SK-N-SH (cell line): ENCODE results near the gene ITGA2B. TPM values are rescaled to one million over a fixed set of nuclear protein-coding genes. Genes with fewer than 3 reads are reported as not detected.

Experiments used
- CTCF ChIA-PET: fragments of 300-600, 350-600 bp; formaldehyde crosslinking; extraction: SDS; loops from one replicate; lab custom pipeline; 2021; lab: Yijun Ruan, JAX
- POLR2A ChIA-PET: fragments of 350-600 bp; sonication (Branson Sonifier 250); formaldehyde crosslinking; extraction: SDS; loops from one replicate; lab custom pipeline; 2020; ENCODE audit warnings: antibody characterized with exemption, inconsistent platforms; lab: Yijun Ruan, JAX
- DNase-seq: peaks from one replicate; pipeline ENCODE4 v3.0.0; 2012
- H2AFZ ChIP-seq: fragments of 200-600 bp; sonication (generic); 2 replicates; pipeline ENCODE4 v1.8.1; 2016; ENCODE audit warnings: antibody characterized with exemption, mild to moderate bottlenecking, low read depth
- H3F3A ChIP-seq: fragments of 200-600 bp; sonication (generic); replicated peaks from 2 replicates; pipeline ENCODE3; 2016; ENCODE audit warnings: antibody characterized with exemption, mild to moderate bottlenecking; ENCODE audit not compliant: insufficient read depth
- H3K27ac ChIP-seq, 2 experiments: fragments of 200-500 bp in 1 of 2; fragments of 200-600 bp in 1 of 2; sonication (Bioruptor generic) in 1 of 2; sonication (generic), shearing (Covaris generic) in 1 of 2; 2 replicates each; pipeline versions ENCODE4 v1.5.1 to v1.6.1; 2014 to 2016; ENCODE audit warnings: low read depth in 2 of 2, inconsistent platforms in 1 of 2, low read length in 1 of 2, mild to moderate bottlenecking in 1 of 2, mixed read lengths in 1 of 2
- H3K27me3 ChIP-seq: fragments of 200-600 bp; sonication (generic), shearing (Covaris generic); 2 replicates; pipeline ENCODE4 v1.6.1; 2016; ENCODE audit warnings: mixed run types; ENCODE audit not compliant: insufficient read depth
- H3K36me3 ChIP-seq, 2 experiments: fragments of 200-500 bp in 1 of 2; fragments of 200-600 bp in 1 of 2; sonication (Bioruptor generic) in 1 of 2; sonication (generic) in 1 of 2; replicated peaks in 1 of 2; 2 replicates each; pipeline versions ENCODE3 to v1.5.1; 2014 to 2016; ENCODE audit warnings: low read length in 1 of 2, mild to moderate bottlenecking in 1 of 2; ENCODE audit not compliant: insufficient read depth in 2 of 2, control insufficient read depth in 1 of 2
- H3K4me1 ChIP-seq, 2 experiments: fragments of 200-500 bp in 1 of 2; fragments of 200-600 bp in 1 of 2; sonication (Bioruptor generic) in 1 of 2; sonication (generic), shearing (Covaris generic) in 1 of 2; 2 replicates each; pipeline versions ENCODE4 v1.5.1 to v1.6.1; 2014 to 2016; ENCODE audit warnings: low read depth in 1 of 2, low read length in 1 of 2, mixed run types in 1 of 2; ENCODE audit not compliant: insufficient read depth in 2 of 2, control insufficient read depth in 1 of 2
- H3K4me2 ChIP-seq: fragments of 200-600 bp; sonication (generic), shearing (Covaris generic); 2 replicates; pipeline ENCODE4 v1.6.1; 2017; ENCODE audit warnings: mixed run types
- H3K4me3 ChIP-seq, 2 experiments: fragments of 200-500 bp in 1 of 2; fragments of 200-600 bp in 1 of 2; sonication (Bioruptor generic) in 1 of 2; sonication (generic), shearing (Covaris generic) in 1 of 2; 2 replicates each; pipeline versions ENCODE4 v1.5.1 to v1.8.1; 2014 to 2016; ENCODE audit warnings: low read depth in 2 of 2, inconsistent platforms in 1 of 2, low read length in 1 of 2, mild to moderate bottlenecking in 1 of 2, mixed read lengths in 1 of 2, moderate library complexity in 1 of 2
- H3K79me2 ChIP-seq: fragments of 200-600 bp; sonication (generic); 2 replicates; pipeline ENCODE4 v1.8.1; 2017; ENCODE audit warnings: mild to moderate bottlenecking; ENCODE audit not compliant: insufficient read depth
- H3K9ac ChIP-seq: fragments of 200-600 bp; sonication (generic); 2 replicates; pipeline ENCODE4 v1.6.1; 2017; ENCODE audit warnings: mixed run types
- H3K9me2 ChIP-seq: fragments of 200-600 bp; sonication (generic); 2 replicates; pipeline ENCODE4 v1.6.1; 2017; ENCODE audit warnings: mixed run types
- H3K9me3 ChIP-seq: fragments of 200-600 bp; sonication (generic); 2 replicates; pipeline ENCODE4 v1.6.1; 2017; ENCODE audit warnings: mixed run types, mild to moderate bottlenecking, moderate library complexity
- H4K20me1 ChIP-seq: fragments of 200-600 bp; sonication (generic); 2 replicates; pipeline ENCODE4 v1.6.1; 2017; ENCODE audit warnings: mild to moderate bottlenecking, mixed run types; ENCODE audit not compliant: insufficient read depth
- ELF1 ChIP-seq: IDR thresholded peaks from 2 replicates; pipeline ENCODE4 v1.4.0; 2012
- EP300 ChIP-seq, 2 experiments: IDR thresholded peaks; 2 replicates each; pipeline versions ENCODE4 v1.4.0 to v1.6.1; 2012; ENCODE audit warnings: borderline replicate concordance in 1 of 2, low read depth in 1 of 2, low read length in 1 of 2
- FOXJ3 ChIP-seq: sonication (generic); formaldehyde crosslinking; IDR thresholded peaks from 2 replicates; pipeline ENCODE4 v1.5.1; 2020; ENCODE audit warnings: mild to moderate bottlenecking, missing genetic modification reagents
- GABPA ChIP-seq: IDR thresholded peaks from 2 replicates; pipeline ENCODE4 v1.4.0; 2012; ENCODE audit warnings: low read depth, mild to moderate bottlenecking
- GATA2 ChIP-seq: sonication (generic); formaldehyde crosslinking; IDR thresholded peaks from 2 replicates; pipeline ENCODE4 v1.5.0; 2020; ENCODE audit warnings: mild to moderate bottlenecking, missing genetic modification reagents
- IRF3 ChIP-seq: fragments of 150-350 bp; IDR thresholded peaks from 2 replicates; pipeline ENCODE4 v1.6.1; 2016; ENCODE audit warnings: mild to moderate bottlenecking, low read depth, low read length
- JUND ChIP-seq: IDR thresholded peaks from 2 replicates; pipeline ENCODE4 v1.4.0; 2012
- MEF2A ChIP-seq: IDR thresholded peaks from 2 replicates; pipeline ENCODE4 v1.4.0; 2012; ENCODE audit warnings: low read depth, borderline replicate concordance
- NFIC ChIP-seq: IDR thresholded peaks from 2 replicates; pipeline ENCODE4 v1.4.0; 2012; ENCODE audit warnings: borderline replicate concordance
- NRF1 ChIP-seq: IDR thresholded peaks from 2 replicates; pipeline ENCODE4 v1.6.1; 2012; ENCODE audit warnings: low read depth, mild to moderate bottlenecking, low read length
- RCOR1 ChIP-seq: fragments of 150-350 bp; IDR thresholded peaks from 2 replicates; pipeline ENCODE4 v1.6.1; 2017; ENCODE audit warnings: antibody characterized with exemption, low read length
- RFX5 ChIP-seq: IDR thresholded peaks from 2 replicates; pipeline ENCODE4 v1.6.1; 2012; ENCODE audit warnings: mild to moderate bottlenecking, improper control_type of control experiment, low read length
- RXRA ChIP-seq: IDR thresholded peaks from 2 replicates; pipeline ENCODE4 v1.4.0; 2012; ENCODE audit warnings: low read depth, mild to moderate bottlenecking, borderline replicate concordance
- SMC3 ChIP-seq: IDR thresholded peaks from 2 replicates; pipeline ENCODE4 v1.6.1; 2012; ENCODE audit warnings: low read depth, low read length, improper control_type of control experiment
- TAF1 ChIP-seq: IDR thresholded peaks from 2 replicates; pipeline ENCODE4 v1.6.1; 2012; ENCODE audit warnings: low read depth, mild to moderate bottlenecking, low read length, moderate library complexity, borderline replicate concordance
- TCF12 ChIP-seq: IDR thresholded peaks from 2 replicates; pipeline ENCODE4 v1.4.0; 2012
- ZBTB33 ChIP-seq: IDR thresholded peaks from 2 replicates; pipeline ENCODE4 v1.4.0; 2012; ENCODE audit warnings: low read depth, borderline replicate concordance
- WGBS: methylation state at CpG from one replicate; pipeline ENCODE4 v1.1.6; 2017; ENCODE audit warnings: low lambda C conversion rate; 5-methylcytosine and 5-hydroxymethylcytosine counted together
- polyA plus RNA-seq, 3 experiments: library from polyadenylated mRNA; depleted of rRNA; stranded (reverse); fragments of >200 nt; gene quantifications; 2 replicates each; pipeline ENCODE4 v1.2.3, GENCODE V29; 2012

The ITGA2B gene
- polyA plus RNA-seq, 1 of the 3 experiments (the other 2 are of a cell fraction) = 1.3 TPM

DNA sequence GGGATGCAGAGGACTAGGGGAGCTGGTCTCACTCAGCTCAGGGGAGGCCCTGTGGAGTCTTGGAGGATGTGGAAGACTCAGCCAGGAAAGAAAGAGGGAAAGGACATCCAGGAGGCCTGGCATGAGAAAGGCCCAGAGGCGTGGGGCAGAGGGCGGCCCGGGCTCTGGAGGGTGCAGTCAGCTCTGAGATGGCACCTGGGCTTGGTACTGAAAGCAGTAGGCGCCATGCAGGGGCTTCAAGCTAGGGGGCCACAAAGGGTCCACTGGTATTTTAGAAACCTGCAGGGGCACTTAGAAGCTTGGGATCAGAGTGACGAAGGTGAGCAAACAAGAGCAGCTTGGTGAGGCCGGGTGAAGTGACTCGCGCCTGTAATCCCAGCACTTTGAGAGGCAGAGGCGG is 31.4 kb downstream of the ITGA2B start:
- H3K27me3 ChIP-seq = no peaks in the 10 kb centered on the region
- H3K4me2 ChIP-seq = no peak overlapping the region
- no peaks in the 10 kb centered on the region for H3K9me2 ChIP-seq
- no peak overlapping the region for H3K4me3 ChIP-seq
- H3K36me3 ChIP-seq = peaks cover 0 to 4% of the 10 kb centered on the region in 2 experiments
- POLR2A ChIA-PET = no interaction called here
- CTCF ChIA-PET = interaction anchor here (3.1 to 7.6 kb wide), 4 partner anchors 8 to 27 kb away, joined by 11 to 85 read pairs (median 14); partner anchors contain the start of gene GRN
- H3K9ac ChIP-seq = no peak overlapping the region
- H4K20me1 ChIP-seq = peaks cover 11% of the 10 kb centered on the region; the same call in 1 of the 2 replicates
- no peak overlapping the region for H3K27ac ChIP-seq
- peaks cover 3 to 22% of the 10 kb centered on the region in 2 experiments; a peak in 1 of 4 replicates for H3K4me1 ChIP-seq
- TF ChIP-seq RXRA = no peak
- TF ChIP-seq, all 33 proteins: peak for 0
- Histone ChIP-seq H2AFZ (no peak overlapping the region), H3K9me3 (no peaks in the 10 kb centered on the region), H3K79me2 (peaks cover 7% of the 10 kb centered on the region; the same call in 1 of the 2 replicates), H3F3A (no peaks in the 10 kb centered on the region)
- no peak for DNase-seq
- WGBS = 93% methylated on average over 9 of the region's 9 CpGs

DNA sequence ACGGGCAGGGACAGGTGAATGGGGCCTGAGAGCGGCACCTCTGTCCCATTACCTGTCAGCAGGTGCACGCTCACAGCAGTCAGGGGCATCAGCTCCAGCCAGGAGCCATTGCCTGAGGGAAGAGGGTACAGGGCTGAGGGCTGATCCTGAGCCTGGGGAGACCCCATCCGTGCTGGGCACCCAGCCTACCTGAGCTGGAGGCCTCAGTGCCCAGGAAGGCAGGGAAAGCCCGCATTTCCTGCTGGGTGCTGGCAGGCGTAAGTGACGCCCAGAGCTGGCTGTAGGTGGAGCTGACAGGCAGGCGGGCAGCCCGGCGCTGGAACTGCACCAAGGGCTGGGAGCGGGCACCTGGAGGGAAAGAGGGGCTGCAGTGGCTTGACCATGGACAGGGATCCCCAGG is 33.2 kb downstream of the ITGA2B start:
- ChIA-PET CTCF (interaction anchor here (1.2 kb wide), 1 partner anchor 25 kb away, joined by 4 read pairs; no protein-coding TSS in a partner anchor), POLR2A (no interaction called here)

More for the DNA sequence above, 33.2 kb downstream of the ITGA2B start:
- Histone ChIP-seq H3K9ac (no peak overlapping the region), H3K4me1 (peaks cover 0 to 7% of the 10 kb centered on the region in 2 experiments; a peak in 1 of 4 replicates), H3K9me2 (no peaks in the 10 kb centered on the region), H2AFZ (no peak overlapping the region), H3K4me3 (no peak overlapping the region), H3K27me3 (no peaks in the 10 kb centered on the region), H3K27ac (no peak overlapping the region)
- 97% methylated on average over 8 of the region's 11 CpGs for WGBS
- TF ChIP-seq JUND = no peak
- TF ChIP-seq RFX5 = no peak
- TF ChIP-seq MEF2A = no peak
- TF ChIP-seq TAF1 = no peak
- no peak for TF ChIP-seq SMC3
- no peak for TF ChIP-seq ZBTB33
- TF ChIP-seq ELF1 = no peak
- no peak for TF ChIP-seq NRF1
- no peak for TF ChIP-seq GATA2 (CRISPR knock-in tag)
- TF ChIP-seq NFIC = no peak
- TF ChIP-seq RCOR1 = no peak
- TF ChIP-seq IRF3 = no peak
- no peak for TF ChIP-seq FOXJ3
- no peak for TF ChIP-seq EP300 (IDR thresholded peaks at IDR 0.05; ENCODE audit: borderline replicate concordance in 1 of 2, low read depth in 1 of 2, low read length in 1 of 2)
- no peak for TF ChIP-seq TCF12
- TF ChIP-seq GABPA = no peak
- TF ChIP-seq, all 33 proteins: peak for 0
- DNase-seq = no peak
- Histone ChIP-seq H3K79me2 (no peaks in the 10 kb centered on the region), H3F3A (no peaks in the 10 kb centered on the region), H4K20me1 (peaks cover 6% of the 10 kb centered on the region; the same call in 1 of the 2 replicates), H3K9me3 (no peaks in the 10 kb centered on the region), H3K4me2 (no peak overlapping the region), H3K36me3 (peaks cover 0 to 22% of the 10 kb centered on the region in 2 experiments)
